Brain pericyte (primary cell): ENCODE data around the gene EFNA3.

Experiments used
- DNase-seq: peaks from one replicate; pipeline ENCODE4 v3.0.0-alpha.2; 2012; ENCODE audit warnings: low read depth, low spot score

EFNA3 gene

GRCh38 chr1:155066777-155067176 is 11.9 kb upstream of the EFNA3 start:
- no peak for DNase-seq

DNA sequence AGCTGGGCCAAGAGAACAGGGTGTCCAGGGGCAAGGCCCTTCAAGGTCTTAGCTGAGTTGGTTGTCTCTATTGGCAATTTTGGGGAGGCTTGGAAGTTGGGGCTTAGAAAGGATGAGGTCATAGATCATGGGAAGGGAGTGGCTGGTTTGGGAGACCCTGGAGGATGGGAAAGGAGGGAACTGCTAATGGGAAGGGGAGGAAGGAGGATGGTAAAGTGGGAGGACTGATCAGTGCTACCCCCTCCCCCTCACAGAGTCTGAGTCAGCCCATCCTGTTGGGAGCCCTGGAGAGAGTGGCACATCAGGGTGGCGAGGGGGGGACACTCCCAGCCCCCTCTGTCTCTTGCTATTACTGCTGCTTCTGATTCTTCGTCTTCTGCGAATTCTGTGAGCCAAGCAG is 10.0 kb upstream of the EFNA3 start:
- DNase-seq, result no peak

- DNase-seq, result no peak
Observed at GRCh38 chr1:155069551-155070157, 9.0 kb upstream of the EFNA3 start.

GRCh38 chr1:155070158-155070621 is 8.4 kb upstream of the EFNA3 start:
- no peak for DNase-seq

DNA sequence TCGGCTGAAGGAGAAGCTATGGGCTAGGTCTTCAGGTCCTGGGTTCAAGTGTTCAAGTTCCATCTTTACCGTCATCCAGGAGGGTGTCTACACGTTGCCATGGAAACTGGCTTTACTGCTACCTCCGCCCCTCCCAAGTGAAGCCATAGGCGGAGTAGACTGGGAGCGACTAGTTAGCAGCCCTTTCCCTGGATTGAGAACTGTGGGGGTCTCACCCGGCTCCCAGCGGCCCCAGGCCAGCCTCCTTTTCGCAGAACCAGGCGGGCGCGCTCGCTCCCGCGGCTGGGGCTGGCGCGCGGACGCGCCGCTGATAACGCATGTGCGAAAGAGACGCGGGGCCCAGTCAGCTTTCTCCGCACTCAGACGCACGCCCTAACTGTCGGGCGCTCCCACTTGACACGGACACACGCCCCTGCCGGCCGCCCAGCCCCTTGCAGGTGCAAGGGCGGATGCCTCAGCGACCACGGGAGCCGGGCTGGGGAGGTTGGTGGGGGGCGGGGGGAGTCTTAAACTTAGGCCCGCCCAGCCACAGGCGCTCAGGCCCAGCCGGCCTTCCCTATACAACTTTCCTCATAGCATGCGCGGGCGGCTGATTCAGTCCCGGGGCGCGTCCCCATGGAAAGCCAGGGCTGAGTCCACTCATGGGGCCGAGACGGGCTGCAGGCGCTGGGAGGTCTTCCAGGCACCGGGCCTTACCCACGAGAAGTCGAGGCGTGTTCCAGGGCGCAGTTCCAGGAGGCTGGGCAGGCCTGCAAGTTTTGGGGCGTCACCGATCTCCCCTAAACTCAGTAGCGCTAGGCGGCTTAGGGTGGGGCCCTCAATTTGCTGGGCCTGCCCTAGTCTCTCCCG is 7.7 kb upstream of the EFNA3 start:
- no peak for DNase-seq

- no peak for DNase-seq
Observed at GRCh38 chr1:155071701-155072100, 6.9 kb upstream of the EFNA3 start.

DNA sequence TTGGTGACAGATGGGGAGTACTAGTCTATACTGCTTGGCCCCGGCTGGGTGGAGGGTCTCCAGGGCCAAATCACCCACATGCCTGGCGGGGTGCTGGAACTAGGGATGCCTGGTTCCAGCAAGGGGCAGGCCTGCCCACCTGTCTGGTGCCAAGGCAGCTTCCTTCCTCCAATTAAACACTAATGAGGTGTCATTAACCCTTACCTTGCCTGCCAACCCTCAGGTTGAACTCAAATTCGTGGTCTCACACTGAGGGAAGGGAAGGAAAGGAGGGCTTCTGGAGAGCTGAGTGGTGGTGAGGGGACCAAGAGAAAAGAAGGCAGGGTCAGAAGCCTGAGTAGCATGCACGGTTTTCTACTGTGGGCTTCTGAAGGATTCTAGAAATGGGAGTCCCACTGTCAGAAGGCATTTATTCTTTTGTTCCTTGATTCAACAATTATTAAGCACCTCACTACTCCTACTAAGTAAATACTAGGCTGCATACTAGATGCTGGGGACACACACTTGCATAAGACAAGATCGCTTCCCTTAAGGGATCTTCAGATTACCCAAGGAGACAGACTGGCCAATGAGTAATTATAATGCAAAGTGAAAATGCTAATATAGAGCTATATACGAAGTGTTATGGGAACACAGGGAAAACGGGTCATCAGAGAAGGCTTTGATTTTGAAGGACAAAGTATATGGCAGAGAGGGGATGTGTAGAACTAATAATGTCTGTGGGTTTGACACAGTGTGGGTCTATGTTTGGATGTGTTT is 5.9 kb upstream of the EFNA3 start:
- DNase-seq, result no peak

DNA sequence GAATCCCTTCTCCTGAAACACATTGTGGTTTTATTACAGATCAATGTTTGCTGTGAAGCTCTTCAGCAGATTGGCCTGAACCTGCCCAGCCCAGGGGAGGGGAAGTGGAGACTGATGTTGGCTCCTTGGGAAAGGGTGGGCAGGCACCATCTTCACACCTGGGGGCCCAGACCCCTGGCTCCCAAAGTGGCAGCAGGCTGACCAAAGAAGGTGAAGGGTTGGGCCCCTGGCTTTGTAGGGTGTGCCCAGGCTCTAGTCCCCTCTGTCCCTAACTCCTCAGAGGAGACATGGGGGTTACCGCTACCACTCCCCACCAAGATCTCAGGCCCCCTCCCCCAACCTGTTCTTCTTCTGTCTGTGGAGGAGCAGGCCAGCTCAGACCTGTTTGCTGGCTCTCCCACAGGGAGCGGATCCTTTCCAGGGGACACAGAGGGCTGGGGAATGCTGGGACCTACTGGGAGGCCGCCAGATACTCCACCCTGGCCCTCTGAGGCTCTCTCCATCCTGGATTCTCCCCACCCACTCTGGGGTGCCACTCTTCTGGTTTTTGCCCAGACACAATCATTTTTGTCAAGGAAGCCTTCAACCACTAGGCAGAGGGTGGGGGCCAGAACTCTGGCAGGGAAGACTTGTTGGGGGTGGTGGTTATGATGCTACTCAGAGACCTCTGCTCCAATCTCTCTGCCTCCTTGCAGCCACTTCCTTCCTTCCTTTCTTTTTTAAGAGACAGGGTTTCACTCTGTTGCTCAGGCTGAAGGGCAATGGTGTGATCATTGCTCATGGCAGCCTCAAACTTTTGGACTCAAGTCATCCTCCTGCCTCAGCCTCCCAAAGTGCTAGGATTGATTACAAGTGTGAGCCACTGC is 5.0 kb upstream of the EFNA3 start:
- DNase-seq, result no peak

DNA sequence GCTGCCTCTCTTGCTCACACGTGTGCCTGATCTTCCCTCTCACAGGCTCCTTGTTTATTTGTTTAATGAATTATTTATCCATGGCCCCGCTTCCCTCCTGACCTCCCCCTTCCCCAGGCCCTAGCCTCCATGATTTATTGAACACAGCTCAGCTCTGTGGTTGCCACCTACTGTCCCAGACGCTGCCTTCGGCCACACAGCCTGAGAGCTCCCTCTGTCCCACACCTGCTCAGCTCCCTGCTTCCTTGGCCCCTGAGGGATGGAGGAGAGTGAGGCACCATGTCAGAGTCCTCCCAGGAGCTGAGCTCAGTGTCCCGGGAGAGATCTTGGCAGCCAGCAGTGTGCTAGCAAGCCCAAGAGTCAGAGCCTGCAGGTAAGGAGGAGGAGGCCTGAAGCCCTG is 3.1 kb upstream of the EFNA3 start:
- no peak for DNase-seq

- no peak for DNase-seq
Observed at GRCh38 chr1:155076371-155076770, 2.3 kb upstream of the EFNA3 start.

GRCh38 chr1:155077346-155077745 is 1.3 kb upstream of the EFNA3 start:
- no peak for DNase-seq

GRCh38 chr1:155077758-155078445 is 735 bp upstream of the EFNA3 start:
- no peak for DNase-seq

- DNase-seq, result no peak
Observed at GRCh38 chr1:155079210-155079486, 511 bp downstream of the EFNA3 start.

- no peak for DNase-seq
Observed at GRCh38 chr1:155079487-155080311, 1.1 kb downstream of the EFNA3 start.

DNA sequence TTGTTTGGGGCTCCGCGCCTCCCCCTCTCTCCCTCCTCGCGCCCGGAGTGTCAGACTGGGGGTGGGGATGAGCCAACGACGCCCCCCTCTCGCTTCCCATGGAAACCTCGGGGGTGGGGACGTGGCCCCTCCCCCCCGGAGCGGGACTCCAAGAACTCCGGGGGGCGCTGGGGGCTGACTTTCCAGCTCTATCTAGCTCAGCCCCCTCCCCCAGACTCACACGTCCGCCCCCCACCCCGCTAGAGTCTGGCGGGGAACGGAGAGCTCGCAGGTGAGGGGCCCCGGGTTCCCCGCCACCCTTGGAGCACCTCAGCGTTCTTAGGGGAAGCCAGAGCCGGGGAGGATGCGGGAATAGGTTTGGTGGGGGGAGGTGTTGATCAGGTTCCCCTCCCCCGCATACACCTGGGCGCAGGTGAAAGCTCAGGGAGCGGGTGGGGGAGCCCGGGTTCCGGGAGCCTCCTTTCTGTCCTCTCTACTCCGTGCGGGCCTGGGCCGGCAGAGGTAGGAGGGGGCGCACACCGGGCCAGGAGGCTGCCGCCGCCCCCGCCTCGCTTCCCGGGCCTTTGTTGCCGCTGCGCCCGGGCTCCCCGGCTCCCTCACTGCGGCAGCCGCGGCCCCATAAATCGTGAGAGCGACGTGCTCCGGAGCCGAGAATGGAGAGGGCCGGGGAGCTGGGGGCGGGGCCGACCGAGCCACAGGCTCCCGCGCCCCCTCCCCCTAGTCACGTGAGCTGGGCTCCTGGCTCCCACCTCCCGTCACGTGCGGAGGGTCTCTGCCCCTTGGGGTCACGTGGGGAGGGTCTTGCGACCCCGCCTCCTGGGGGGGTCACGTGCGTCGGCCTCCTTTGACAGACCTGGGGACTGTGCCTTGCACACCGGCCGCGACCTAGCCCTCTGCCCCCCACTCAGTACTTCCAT is 1.9 kb downstream of the EFNA3 start:
- no peak for DNase-seq

- no peak for DNase-seq
Observed at GRCh38 chr1:155081472-155082300, 3.0 kb downstream of the EFNA3 start.

- no peak for DNase-seq
Observed at GRCh38 chr1:155082301-155083051, 3.8 kb downstream of the EFNA3 start.
